WERI-Rb-1 (cell line): Measurements from ENCODE around the gene ITGB5.

Source experiments
- DNase-seq: peaks from one replicate; pipeline ENCODE4 v3.0.0-alpha.2; 2020
- H3K27ac ChIP-seq: fragments of 250-450 bp; sonication (Bioruptor Pico); 2 replicates; pipeline ENCODE4 v1.5.1; 2020; ENCODE audit warnings: mild to moderate bottlenecking, moderate library complexity
- H3K27me3 ChIP-seq: fragments of 250-450 bp; sonication (Bioruptor Pico); 2 replicates; pipeline ENCODE4 v1.5.1; 2021; ENCODE audit warnings: mild to moderate bottlenecking, low read depth, moderate library complexity; ENCODE audit not compliant: insufficient read depth, severe bottlenecking
- H3K36me3 ChIP-seq: fragments of 250-450 bp; sonication (Bioruptor Pico); 2 replicates; pipeline ENCODE4 v1.5.1; 2020; ENCODE audit warnings: mild to moderate bottlenecking, moderate library complexity
- H3K4me3 ChIP-seq: 2 replicates; pipeline ENCODE4 v1.5.1; 2011; ENCODE audit warnings: low read depth, mild to moderate bottlenecking, control low read depth, low read length
- H3K9me3 ChIP-seq: fragments of 250-450 bp; sonication (Bioruptor Pico); 2 replicates; pipeline ENCODE4 v1.5.1; 2021; ENCODE audit warnings: mild to moderate bottlenecking, moderate library complexity; ENCODE audit not compliant: severe bottlenecking
- CTCF ChIP-seq: IDR thresholded peaks from 2 replicates; pipeline ENCODE4 v1.5.1; 2011; ENCODE audit warnings: low read depth, mild to moderate bottlenecking, control low read depth, inconsistent platforms, low read length

ITGB5 gene

GRCh38 chr3:124920718-124921117 is 33.6 kb upstream of the ITGB5 start:
- DNase-seq = no peak
- Histone ChIP-seq H3K36me3 (no peaks in the 10 kb centered on the region), H3K27me3 (no peaks in the 10 kb centered on the region), H3K9me3 (no peaks in the 10 kb centered on the region), H3K27ac (no peak overlapping the region), H3K4me3 (no peak overlapping the region)
- no peak for TF ChIP-seq CTCF

- no peak overlapping the region for H3K4me3 ChIP-seq
- H3K36me3 ChIP-seq = no peaks in the 10 kb centered on the region
- no peaks in the 10 kb centered on the region for H3K9me3 ChIP-seq
- H3K27me3 ChIP-seq = no peaks in the 10 kb centered on the region
- H3K27ac ChIP-seq = no peak overlapping the region
- DNase-seq = no peak
- TF ChIP-seq CTCF = no peak
Measured at GRCh38 chr3:124919756-124920155, 32.6 kb upstream of the ITGB5 start.

- Histone ChIP-seq H3K27me3 (no peaks in the 10 kb centered on the region), H3K27ac (no peak overlapping the region), H3K36me3 (no peaks in the 10 kb centered on the region), H3K9me3 (no peaks in the 10 kb centered on the region), H3K4me3 (no peak overlapping the region)
- no peak for DNase-seq
- no peak for TF ChIP-seq CTCF
Measured at GRCh38 chr3:124918524-124918923, 31.4 kb upstream of the ITGB5 start.

- no peak for DNase-seq
- Histone ChIP-seq H3K9me3 (no peaks in the 10 kb centered on the region), H3K4me3 (no peak overlapping the region), H3K36me3 (no peaks in the 10 kb centered on the region), H3K27ac (no peak overlapping the region), H3K27me3 (no peaks in the 10 kb centered on the region)
- TF ChIP-seq CTCF = no peak
Measured at GRCh38 chr3:124916837-124917409, 29.8 kb upstream of the ITGB5 start.

GRCh38 chr3:124915254-124915653 is 28.1 kb upstream of the ITGB5 start:
- Histone ChIP-seq H3K4me3 (no peak overlapping the region), H3K27ac (no peak overlapping the region), H3K9me3 (no peaks in the 10 kb centered on the region), H3K36me3 (no peaks in the 10 kb centered on the region), H3K27me3 (no peaks in the 10 kb centered on the region)
- no peak for TF ChIP-seq CTCF
- DNase-seq = no peak

- no peak for TF ChIP-seq CTCF
- Histone ChIP-seq H3K4me3 (no peak overlapping the region), H3K27me3 (no peaks in the 10 kb centered on the region), H3K27ac (no peak overlapping the region), H3K36me3 (no peaks in the 10 kb centered on the region), H3K9me3 (no peaks in the 10 kb centered on the region)
- no peak for DNase-seq
Measured at GRCh38 chr3:124907957-124908356, 20.8 kb upstream of the ITGB5 start.
